ENCODE results near the gene ZNF497. TPM values are rescaled to one million over a fixed set of nuclear protein-coding genes. Genes with fewer than 3 reads are reported as not detected.

Gene ZNF497
- total and polyA plus RNA-seq, 2 of the 13 experiments (the other 11 are each of a cell fraction or from before 2014, with no cell fraction given), result 1.5 to 1.9 TPM

GRCh38 chr19:58305065-58305931 lies 57.3 kb downstream of the ZNF497 start, which contains the start of gene ERVK3-1 (continued):
- TF ChIP-seq SMYD3 (CRISPR knock-in tag; IDR thresholded peaks at IDR 0.05), result peak; percentile 81; the same call in 1 of the 2 replicates
- TF ChIP-seq PITX1 (CRISPR knock-in tag; IDR thresholded peaks at IDR 0.05), result peak; percentile 63; the same call in 1 of the 2 replicates
- no peak for TF ChIP-seq CC2D1A (CRISPR knock-in tag; IDR thresholded peaks at IDR 0.05)
- TF ChIP-seq ZBTB20 (CRISPR knock-in tag; IDR thresholded peaks at IDR 0.05; ENCODE audit: borderline replicate concordance, low read depth), result 0 out of 2 replicates have a peak, but pooled peaks have one; percentile 15
- TF ChIP-seq, protein P1, sequence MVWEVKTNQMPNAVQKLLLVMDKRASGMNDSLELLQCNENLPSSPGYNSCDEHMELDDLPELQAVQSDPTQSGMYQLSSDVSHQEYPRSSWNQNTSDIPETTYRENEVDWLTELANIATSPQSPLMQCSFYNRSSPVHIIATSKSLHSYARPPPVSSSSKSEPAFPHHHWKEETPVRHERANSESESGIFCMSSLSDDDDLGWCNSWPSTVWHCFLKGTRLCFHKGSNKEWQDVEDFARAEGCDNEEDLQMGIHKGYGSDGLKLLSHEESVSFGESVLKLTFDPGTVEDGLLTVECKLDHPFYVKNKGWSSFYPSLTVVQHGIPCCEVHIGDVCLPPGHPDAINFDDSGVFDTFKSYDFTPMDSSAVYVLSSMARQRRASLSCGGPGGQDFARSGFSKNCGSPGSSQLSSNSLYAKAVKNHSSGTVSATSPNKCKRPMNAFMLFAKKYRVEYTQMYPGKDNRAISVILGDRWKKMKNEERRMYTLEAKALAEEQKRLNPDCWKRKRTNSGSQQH (CRISPR knock-in tag; IDR thresholded peaks at IDR 0.05; ENCODE audit: low read depth), result peak; percentile 79; the same call in 1 of the 2 replicates
- peak; percentile 33; the same call in 1 of the 2 replicates for TF ChIP-seq SP140L (CRISPR knock-in tag; IDR thresholded peaks at IDR 0.05; ENCODE audit: borderline replicate concordance)
- TF ChIP-seq, protein P2, sequence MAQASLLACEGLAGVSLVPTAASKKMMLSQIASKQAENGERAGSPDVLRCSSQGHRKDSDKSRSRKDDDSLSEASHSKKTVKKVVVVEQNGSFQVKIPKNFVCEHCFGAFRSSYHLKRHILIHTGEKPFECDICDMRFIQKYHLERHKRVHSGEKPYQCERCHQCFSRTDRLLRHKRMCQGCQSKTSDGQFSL (CRISPR knock-in tag; IDR thresholded peaks at IDR 0.05), result no peak
- peak; percentile 58; the same call in 1 of the 2 replicates for TF ChIP-seq MNT (IDR thresholded peaks at IDR 0.05)
- TF ChIP-seq, protein P3, sequence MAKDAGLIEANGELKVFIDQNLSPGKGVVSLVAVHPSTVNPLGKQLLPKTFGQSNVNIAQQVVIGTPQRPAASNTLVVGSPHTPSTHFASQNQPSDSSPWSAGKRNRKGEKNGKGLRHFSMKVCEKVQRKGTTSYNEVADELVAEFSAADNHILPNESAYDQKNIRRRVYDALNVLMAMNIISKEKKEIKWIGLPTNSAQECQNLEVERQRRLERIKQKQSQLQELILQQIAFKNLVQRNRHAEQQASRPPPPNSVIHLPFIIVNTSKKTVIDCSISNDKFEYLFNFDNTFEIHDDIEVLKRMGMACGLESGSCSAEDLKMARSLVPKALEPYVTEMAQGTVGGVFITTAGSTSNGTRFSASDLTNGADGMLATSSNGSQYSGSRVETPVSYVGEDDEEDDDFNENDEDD (CRISPR knock-in tag; IDR thresholded peaks at IDR 0.05; ENCODE audit: borderline replicate concordance), result peak; percentile 65
- TF ChIP-seq ARNTL (CRISPR knock-in tag; IDR thresholded peaks at IDR 0.05), result no peak
- no peak for TF ChIP-seq ZSCAN29 (CRISPR knock-in tag; conservative IDR thresholded peaks at IDR 0.05)
- TF ChIP-seq TAF1 (CRISPR knock-in tag; IDR thresholded peaks at IDR 0.05), result peak; percentile 95
- TF ChIP-seq ZFP1 (CRISPR knock-in tag; IDR thresholded peaks at IDR 0.05), result 0 out of 2 replicates have a peak, but pooled peaks have one; percentile 34
- TF ChIP-seq SNAPC2 (CRISPR knock-in tag; IDR thresholded peaks at IDR 0.05), result peak; percentile 84
- peak; percentile 84 for TF ChIP-seq TBX2 (CRISPR knock-in tag; IDR thresholded peaks at IDR 0.05; ENCODE audit: borderline replicate concordance)
- TF ChIP-seq NONO (IDR thresholded peaks at IDR 0.05), result no peak
- TF ChIP-seq NONO (CRISPR knock-in tag; conservative IDR thresholded peaks at IDR 0.05), result peak; percentile 91
- TF ChIP-seq TBP (CRISPR knock-in tag; IDR thresholded peaks at IDR 0.05), result peak; percentile 52; the same call in 1 of the 2 replicates
- TF ChIP-seq ELF3 (CRISPR knock-in tag; IDR thresholded peaks at IDR 0.05), result peak; percentile 92
- TF ChIP-seq HMGXB4 (CRISPR knock-in tag; IDR thresholded peaks at IDR 0.05; ENCODE audit: borderline replicate concordance in 1 of 2, low read depth in 1 of 2), result peak; percentile 48 to 55; a peak in 3 of 4 replicates
- TF ChIP-seq, protein P4, sequence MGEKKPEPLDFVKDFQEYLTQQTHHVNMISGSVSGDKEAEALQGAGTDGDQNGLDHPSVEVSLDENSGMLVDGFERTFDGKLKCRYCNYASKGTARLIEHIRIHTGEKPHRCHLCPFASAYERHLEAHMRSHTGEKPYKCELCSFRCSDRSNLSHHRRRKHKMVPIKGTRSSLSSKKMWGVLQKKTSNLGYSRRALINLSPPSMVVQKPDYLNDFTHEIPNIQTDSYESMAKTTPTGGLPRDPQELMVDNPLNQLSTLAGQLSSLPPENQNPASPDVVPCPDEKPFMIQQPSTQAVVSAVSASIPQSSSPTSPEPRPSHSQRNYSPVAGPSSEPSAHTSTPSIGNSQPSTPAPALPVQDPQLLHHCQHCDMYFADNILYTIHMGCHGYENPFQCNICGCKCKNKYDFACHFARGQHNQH (CRISPR knock-in tag; IDR thresholded peaks at IDR 0.05), result peak; percentile 91; the same call in 1 of the 2 replicates
